Heart left ventricle (tissue), 16 donors: ENCODE data around the gene ERBB2. TPM values are rescaled to one million over a fixed set of nuclear protein-coding genes. Genes with fewer than 3 reads are reported as not detected.

ENCODE experiments used
- ATAC-seq, 4 donors: fragments of 200-7000 bp; cut with Tn5 transposase; one replicate each; pipeline ENCODE4 v1.9.1; 2020 to 2022; ENCODE audit warnings: moderate library complexity in 4 of 4, mild to moderate bottlenecking in 3 of 4, moderate number of reproducible peaks in 1 of 4
- DNase-seq, 5 donors: peaks; one replicate each; pipeline ENCODE4 v3.0.0-alpha.2; 2020
- H3K27ac ChIP-seq, 12 donors: fragments of 200-600 bp; sonication (generic) in 4 of 12; one replicate each; pipeline versions ENCODE4 v1.5.0 to v1.8.0; 2016 to 2022; ENCODE audit warnings: mild to moderate bottlenecking in 2 of 12
- H3K27me3 ChIP-seq, 9 donors: fragments of 200-600 bp; sonication (generic) in 2 of 9; one replicate each; pipeline versions ENCODE4 v1.5.1 to v1.8.0; 2016 to 2022; ENCODE audit warnings: mild to moderate bottlenecking in 3 of 9
- H3K36me3 ChIP-seq, 9 donors: fragments of 200-600 bp; sonication (generic) in 2 of 9; one replicate each; pipeline versions ENCODE4 v1.5.0 to v1.8.0; 2018 to 2022; ENCODE audit warnings: mild to moderate bottlenecking in 2 of 9
- H3K4me1 ChIP-seq, 12 donors: fragments of 200-600 bp; sonication (generic) in 4 of 12; one replicate each; pipeline versions ENCODE4 v1.5.0 to v1.8.0; 2016 to 2022; ENCODE audit warnings: mild to moderate bottlenecking in 3 of 12
- H3K4me3 ChIP-seq, 12 donors: fragments of 200-600 bp; sonication (generic) in 4 of 12; one replicate each; pipeline versions ENCODE4 v1.5.0 to v1.8.0; 2017 to 2022; ENCODE audit warnings: mild to moderate bottlenecking in 9 of 12, moderate library complexity in 4 of 12
- H3K9me3 ChIP-seq, 12 donors: fragments of 200-600 bp; sonication (generic) in 4 of 12; one replicate each; pipeline versions ENCODE4 v1.5.0 to v1.8.0; 2016 to 2022; ENCODE audit warnings: mild to moderate bottlenecking in 1 of 12
- POLR2A ChIP-seq, 2 donors: fragments of 450-650 bp; IDR thresholded peaks; one replicate each; pipeline ENCODE4 v1.6.1; 2017; ENCODE audit warnings: antibody characterized with exemption in 2 of 2, mild to moderate bottlenecking in 2 of 2, moderate library complexity in 2 of 2
- WGBS, 4 donors: extraction: QIAGEN DNeasy Blood & Tissue Kit in 2 of 4; methylation state at CpG; one replicate each; pipeline versions ENCODE4 v1.1.5 to v1.1.7; 2013 to 2018; 5-methylcytosine and 5-hydroxymethylcytosine counted together
- intact Hi-C, 10 donors: fragments of 100-400 bp; cut with DNase I; formaldehyde crosslinking; loops; one replicate each; pipeline versions ENCODE4 v1.11.1 to v1.14.2; 2022
- polyA plus RNA-seq, 2 donors: library from polyadenylated mRNA; stranded (reverse); fragments of 200-250 nt; gene quantifications; one replicate each; pipeline ENCODE4 v1.2.3, GENCODE V29; 2013
- total RNA-seq, 9 donors: library from RNA; depleted of rRNA in 2 of 9; stranded (reverse); fragments of >200 nt in 2 of 9; fragmentation: NEBNext Ultra II Directional in 3 of 9; extraction: Animal tissue kit (Norgen Biotek cat#: 25700) in 3 of 9; gene quantifications; one replicate each; pipeline versions ENCODE4 v1.1.0 to v1.2.4, GENCODE V29; 2016 to 2023
- TF ChIP-seq, protein P1 (sequence below), 12 donors: fragments of 200-600 bp; sonication (generic) in 4 of 12; IDR thresholded peaks; one replicate each; pipeline versions ENCODE4 v1.5.0 to v1.8.0; 2018 to 2022; ENCODE audit warnings: antibody characterized with exemption in 12 of 12, mild to moderate bottlenecking in 5 of 12
- donor health status: ischemic (EF 13 %, LVEDD 7.1; RV severe dilation, severe dysfunction).
- donor health status: healthy with polysubstance abuse.
- donor health status: DM: no; HTN: yes; CAD: no.
- donor health status: DM: no; HTN: no; CAD: no.
- donor health status: ischemic (EF 25% LVEDD 6.9; RV normal size, moderate dysfunction).
- donor health status: ischemic (EF 25% LVEDD 5.7; RV mildly dilated, moderate dysfunction).
- donor health status: healthy.
- donor health status: DM: yes; HTN: yes; CAD: no.
- donor health status: ischemic (EF 35%, LVEDD 5.7; RV mildly dilated, moderate dysfunction).
- donor health status: nonischemic (EF 11% LVEDD 7.7; RV severe dilation, severe dysfunction).
- donor health status: DM: yes; HTN: yes; CAD: no.
- donor health status: PGD.
- donor health status: ischemic (EF 29% LVEDD 5.4; RV normal size, mild dysfunction).
- donor health status: nonischemic (EF 23%, LVEDD 6.1; RV moderate dilation, normal function).

The ERBB2 gene
- total and polyA plus RNA-seq, 11 donors, result 29.7 to 95.1 (median 77.4) TPM

DNA sequence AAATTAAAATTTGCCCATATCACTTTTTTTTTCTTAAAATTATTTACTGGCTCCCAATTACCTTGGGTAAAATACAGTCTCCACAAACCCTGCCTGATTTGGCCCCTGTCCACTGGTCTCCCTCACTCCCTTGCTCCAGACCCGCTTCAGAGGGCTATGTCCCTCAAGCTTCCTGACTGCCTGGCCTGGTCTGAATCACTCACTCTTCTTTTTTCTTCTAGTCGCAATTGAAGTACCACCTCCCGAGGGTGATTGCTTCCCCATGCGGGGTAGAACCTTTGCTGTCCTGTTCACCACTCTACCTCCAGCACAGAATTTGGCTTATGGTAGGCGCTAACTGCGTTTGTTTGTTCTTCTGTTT, 11.4 kb upstream of the ERBB2 start:
- TF ChIP-seq, protein P1, sequence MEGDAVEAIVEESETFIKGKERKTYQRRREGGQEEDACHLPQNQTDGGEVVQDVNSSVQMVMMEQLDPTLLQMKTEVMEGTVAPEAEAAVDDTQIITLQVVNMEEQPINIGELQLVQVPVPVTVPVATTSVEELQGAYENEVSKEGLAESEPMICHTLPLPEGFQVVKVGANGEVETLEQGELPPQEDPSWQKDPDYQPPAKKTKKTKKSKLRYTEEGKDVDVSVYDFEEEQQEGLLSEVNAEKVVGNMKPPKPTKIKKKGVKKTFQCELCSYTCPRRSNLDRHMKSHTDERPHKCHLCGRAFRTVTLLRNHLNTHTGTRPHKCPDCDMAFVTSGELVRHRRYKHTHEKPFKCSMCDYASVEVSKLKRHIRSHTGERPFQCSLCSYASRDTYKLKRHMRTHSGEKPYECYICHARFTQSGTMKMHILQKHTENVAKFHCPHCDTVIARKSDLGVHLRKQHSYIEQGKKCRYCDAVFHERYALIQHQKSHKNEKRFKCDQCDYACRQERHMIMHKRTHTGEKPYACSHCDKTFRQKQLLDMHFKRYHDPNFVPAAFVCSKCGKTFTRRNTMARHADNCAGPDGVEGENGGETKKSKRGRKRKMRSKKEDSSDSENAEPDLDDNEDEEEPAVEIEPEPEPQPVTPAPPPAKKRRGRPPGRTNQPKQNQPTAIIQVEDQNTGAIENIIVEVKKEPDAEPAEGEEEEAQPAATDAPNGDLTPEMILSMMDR (IDR thresholded peaks at IDR 0.05), result no peak
- Histone ChIP-seq H3K27me3 (no peaks in the 10 kb centered on the region), H3K9me3 (no peaks in the 10 kb centered on the region), H3K4me3 (peak overlapping the region; percentile 31 to 95 (median 75)), H3K4me1 (peaks cover 0 to 18% (median 12%) of the 10 kb centered on the region in 12 donors), H3K27ac (peak overlapping the region in 11 of 12 donors; percentile 84 to 99 (median 91)), H3K36me3 (peaks cover 0 to 18% (median 11%) of the 10 kb centered on the region in 9 donors)
- intact Hi-C loops, result loop anchor here in 3 of 10 donors (5.0 kb wide), 3 partner anchors 39 to 64 kb away; partner anchors contain the start of gene MIEN1 (in 2 of the 3)
- peak in 1 of 5 donors; percentile 26 for DNase-seq
- ATAC-seq, result peak in 1 of 4 donors; percentile 18
- 19 to 25% (median 22%) methylated on average over 6 of the region's 6 CpGs for WGBS, 4 donors

DNA sequence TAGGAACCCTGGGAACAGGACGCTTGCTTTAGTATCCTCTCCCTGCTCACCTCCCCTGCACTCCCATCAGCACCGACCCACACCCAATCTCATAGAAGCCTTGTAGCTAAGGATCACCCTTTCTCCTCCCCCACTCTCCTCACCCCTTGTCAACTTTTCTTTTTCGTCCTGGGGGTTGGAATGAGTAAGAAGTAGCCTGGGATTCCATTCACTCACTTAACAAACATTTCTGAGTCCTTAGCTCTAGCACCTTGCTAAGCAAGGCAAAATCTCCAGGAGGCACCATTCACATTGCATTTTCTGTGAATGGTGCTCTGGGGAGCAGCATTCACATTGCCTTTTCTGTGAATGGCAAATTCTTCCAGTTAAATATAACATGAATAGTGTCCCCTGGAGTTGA, 10.9 kb upstream of the ERBB2 start:
- Histone ChIP-seq H3K4me3 (peak overlapping the region in 7 of 12 donors; percentile 61 to 95 (median 77)), H3K27me3 (no peaks in the 10 kb centered on the region), H3K27ac (no peak overlapping the region), H3K4me1 (peaks cover 0 to 18% (median 12%) of the 10 kb centered on the region in 12 donors), H3K36me3 (peaks cover 0 to 17% (median 7%) of the 10 kb centered on the region in 9 donors), H3K9me3 (no peaks in the 10 kb centered on the region)
- TF ChIP-seq POLR2A (IDR thresholded peaks at IDR 0.05), result no peak
- TF ChIP-seq, protein P1 (IDR thresholded peaks at IDR 0.05), result no peak
- ATAC-seq (no peak), DNase-seq (peak in 1 of 5 donors; percentile 7)
- intact Hi-C loops, result loop anchor here in 3 of 10 donors (5.0 kb wide), 3 partner anchors 38 to 63 kb away; partner anchors contain the start of gene MIEN1 (in 2 of the 3)
- WGBS, 4 donors, result 37 to 49% (median 45%) methylated on average over 3 of the region's 3 CpGs

DNA sequence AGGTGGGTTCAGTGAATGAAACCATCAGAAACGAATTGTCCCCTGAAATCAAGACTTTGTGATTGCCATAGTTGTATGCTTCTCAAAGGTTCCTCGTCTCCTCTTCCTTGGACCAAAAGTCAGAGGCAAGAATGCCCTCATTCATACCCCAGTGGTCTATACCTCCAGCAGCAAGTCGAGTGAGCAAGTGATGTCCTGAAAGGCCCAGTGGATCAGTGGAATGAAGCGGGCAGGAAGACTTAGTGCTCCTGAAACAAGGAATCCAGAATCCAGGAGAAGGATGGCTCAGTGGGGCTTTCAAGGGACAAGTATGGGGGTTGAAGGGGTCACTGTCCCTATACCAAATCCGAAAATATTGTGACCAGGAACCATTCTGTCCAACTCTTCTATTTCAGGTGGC, 5.3 kb upstream of the ERBB2 start:
- ATAC-seq (no peak), DNase-seq (no peak)
- WGBS, 4 donors, result 85 to 90% (median 87%) methylated on average over 5 of the region's 5 CpGs
- no peak for TF ChIP-seq POLR2A (IDR thresholded peaks at IDR 0.05)
- TF ChIP-seq, protein P1 (IDR thresholded peaks at IDR 0.05), result no peak
- intact Hi-C loops, result no loop called here
- Histone ChIP-seq H3K27ac (no peak overlapping the region), H3K9me3 (no peaks in the 10 kb centered on the region), H3K36me3 (peaks cover 0 to 6% (median 0%) of the 10 kb centered on the region in 9 donors), H3K4me3 (no peak overlapping the region), H3K4me1 (peaks cover 0 to 8% (median 0%) of the 10 kb centered on the region in 12 donors), H3K27me3 (peaks cover 0 to 3% (median 0%) of the 10 kb centered on the region in 9 donors)

DNA sequence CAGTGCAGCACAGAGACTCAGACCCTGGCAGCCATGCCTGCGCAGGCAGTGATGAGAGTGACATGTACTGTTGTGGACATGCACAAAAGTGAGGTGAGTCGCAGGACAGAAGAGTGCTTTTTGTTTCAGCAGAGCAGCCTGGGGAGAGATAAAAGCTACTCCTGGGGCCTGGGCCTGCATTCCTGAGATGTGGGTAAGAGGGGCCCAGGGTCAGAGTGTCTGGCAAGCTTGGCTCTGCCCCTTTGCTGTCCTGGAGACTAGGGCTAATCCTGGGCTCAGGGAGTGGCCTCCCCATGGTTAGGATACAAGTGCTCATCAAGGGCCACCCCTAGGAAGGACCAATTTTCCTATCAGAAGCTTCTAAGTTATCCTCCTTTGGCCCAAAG, 4.8 kb upstream of the ERBB2 start:
- no peak overlapping the region for H3K4me3 ChIP-seq
- peaks cover 0 to 8% (median 0%) of the 10 kb centered on the region in 9 donors for H3K27me3 ChIP-seq
- intact Hi-C loops, result loop anchor here in 1 of 10 donors (5.0 kb wide), 1 partner anchor 37 kb away; the partner anchor contains the start of gene MIEN1
- no peak overlapping the region for H3K27ac ChIP-seq
- H3K36me3 ChIP-seq, result peaks cover 0 to 6% (median 0%) of the 10 kb centered on the region in 9 donors
- no peak for DNase-seq
- H3K4me1 ChIP-seq, result peaks cover 0 to 8% (median 0%) of the 10 kb centered on the region in 12 donors
- ATAC-seq, result no peak
- no peak for TF ChIP-seq POLR2A (IDR thresholded peaks at IDR 0.05)
- TF ChIP-seq, protein P1 (IDR thresholded peaks at IDR 0.05), result no peak
- WGBS, 4 donors, result 82 to 87% (median 86%) methylated on average over 2 of the region's 2 CpGs
- no peaks in the 10 kb centered on the region for H3K9me3 ChIP-seq
